NCI-H526 (cell line): ENCODE results near the gene HSPB8.
"Not testable (repeated sequence)": the region's sequence is repeated elsewhere in the genome, so short reads cannot be mapped to it uniquely, and the experiment has no call there.

Experiments used
- DNase-seq, 2 experiments: peaks; one replicate each; lab custom pipeline; 2025; lab: John Stamatoyannopoulos, UW

Gene HSPB8

GRCh38 chr12:119206348-119207062 lies 27.8 kb downstream of the HSPB8 start:
- DNase-seq, result peak; percentile 32 to 54

- DNase-seq, result no peak
Observed at GRCh38 chr12:119207063-119207560, 28.4 kb downstream of the HSPB8 start.

GRCh38 chr12:119208626-119209061 lies 29.9 kb downstream of the HSPB8 start:
- no peak for DNase-seq

- DNase-seq, result no peak
Observed at GRCh38 chr12:119211884-119212283, 33.2 kb downstream of the HSPB8 start.

GRCh38 chr12:119216084-119216483 lies 37.4 kb downstream of the HSPB8 start:
- DNase-seq, result no peak

GRCh38 chr12:119218875-119219274 lies 40.1 kb downstream of the HSPB8 start:
- DNase-seq, result not testable (repeated sequence)

GRCh38 chr12:119222222-119222951 lies 43.7 kb downstream of the HSPB8 start:
- no peak for DNase-seq

GRCh38 chr12:119225454-119225853 lies 46.7 kb downstream of the HSPB8 start:
- no peak for DNase-seq

- no peak for DNase-seq
Observed at GRCh38 chr12:119227292-119227691, 48.6 kb downstream of the HSPB8 start.

GRCh38 chr12:119229205-119229604 lies 50.5 kb downstream of the HSPB8 start:
- no peak for DNase-seq

GRCh38 chr12:119229837-119230236 lies 51.1 kb downstream of the HSPB8 start:
- DNase-seq, result peak; percentile 11 to 38

GRCh38 chr12:119230807-119231206 lies 52.1 kb downstream of the HSPB8 start:
- no peak for DNase-seq

GRCh38 chr12:119231774-119232173 lies 53.0 kb downstream of the HSPB8 start:
- DNase-seq, result no peak

GRCh38 chr12:119235197-119235751 lies 56.5 kb downstream of the HSPB8 start:
- DNase-seq, result peak in 1 of 2 experiments; percentile 12

- no peak for DNase-seq
Observed at GRCh38 chr12:119236372-119236771, 57.6 kb downstream of the HSPB8 start.

GRCh38 chr12:119239040-119239439 lies 60.3 kb downstream of the HSPB8 start:
- no peak for DNase-seq

GRCh38 chr12:119241049-119241448 lies 62.3 kb downstream of the HSPB8 start:
- no peak for DNase-seq

GRCh38 chr12:119241580-119242169 lies 62.9 kb downstream of the HSPB8 start:
- DNase-seq, result no peak
